ENCODE data around the gene CLASP1.
"Not testable (repeated sequence)": the region's sequence is repeated elsewhere in the genome, so short reads cannot be mapped to it uniquely, and the experiment has no call there.

CLASP1 gene

GRCh38 chr2:121649149-121649595 lies at the start of gene CLASP1:
Gene CLASP1, minus strand, starts transcription at chr2:121649462. Its CDS starts 43,567 bp downstream, at chr2:121605895.
- FAIRE-seq, result no peak

GRCh38 chr2:121698318-121698930 lies 49.2 kb upstream of the CLASP1 start:
- FAIRE-seq, result no peak

GRCh38 chr2:121697108-121697631 lies 47.9 kb upstream of the CLASP1 start:
- FAIRE-seq, result no peak

DNA sequence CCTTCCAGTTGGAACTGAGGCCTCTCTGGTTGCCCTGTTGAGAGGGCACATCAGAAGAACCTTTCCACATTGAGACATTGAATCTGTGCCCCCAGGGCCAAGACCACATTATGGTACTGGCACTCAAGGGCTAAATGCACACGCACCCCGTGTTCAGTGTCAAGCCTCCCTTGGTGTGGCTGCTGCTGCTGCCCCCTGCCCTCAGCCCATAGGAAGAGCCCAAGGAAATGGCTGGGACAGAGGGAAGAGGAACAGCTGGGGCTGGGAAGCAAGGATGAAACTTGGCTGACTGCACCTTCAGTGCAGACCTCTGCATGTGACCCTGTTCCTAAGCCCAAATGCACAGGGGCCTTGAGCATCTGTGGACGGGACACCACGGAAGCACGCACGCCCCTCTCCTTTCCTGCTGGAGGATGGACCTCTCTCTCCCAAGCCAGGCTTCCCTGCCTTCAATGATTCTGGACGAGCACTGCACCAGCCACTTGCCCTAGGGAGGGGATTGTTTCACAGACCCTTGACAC lies 47.2 kb upstream of the CLASP1 start:
- FAIRE-seq, result no peak

- no peak for FAIRE-seq
These were observed 45.8 kb upstream of the CLASP1 start for GRCh38 chr2:121695171-121695451.

DNA sequence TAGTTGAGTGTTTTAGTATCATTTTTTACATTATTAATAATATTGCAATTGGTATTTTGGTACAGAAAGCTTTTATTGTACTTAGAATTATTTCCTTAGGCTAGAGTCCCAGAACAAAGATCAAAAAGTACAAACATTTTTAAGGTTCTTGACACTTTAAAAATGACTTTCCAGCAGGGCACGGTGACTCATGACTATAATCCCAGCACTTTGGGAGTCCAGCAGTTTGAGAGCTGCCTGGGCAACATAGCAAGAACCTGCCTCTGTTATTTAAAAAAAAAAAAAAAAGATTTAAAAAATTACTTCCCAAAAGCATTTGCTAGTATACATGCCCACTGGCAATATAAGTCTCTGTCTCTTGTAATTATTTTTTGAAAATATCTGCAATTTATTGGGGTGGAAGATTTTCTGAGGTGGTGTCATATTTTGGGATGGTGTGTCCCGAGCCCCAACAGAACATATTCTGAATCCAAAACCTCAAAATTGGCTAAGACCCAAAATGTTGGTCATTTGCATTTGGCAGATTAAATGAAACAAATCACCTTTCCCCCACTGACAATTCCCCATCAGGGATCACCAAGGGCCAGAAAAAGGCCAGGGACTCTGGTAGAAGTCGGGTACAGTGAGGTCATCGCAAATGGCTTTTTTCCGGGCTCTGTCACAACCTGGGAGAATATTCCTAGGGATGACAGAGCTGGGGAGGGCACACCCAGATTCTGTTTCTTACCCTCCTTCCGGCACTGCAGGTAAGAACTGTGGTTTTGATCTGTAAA lies 45.3 kb upstream of the CLASP1 start:
- no peak for FAIRE-seq

DNA sequence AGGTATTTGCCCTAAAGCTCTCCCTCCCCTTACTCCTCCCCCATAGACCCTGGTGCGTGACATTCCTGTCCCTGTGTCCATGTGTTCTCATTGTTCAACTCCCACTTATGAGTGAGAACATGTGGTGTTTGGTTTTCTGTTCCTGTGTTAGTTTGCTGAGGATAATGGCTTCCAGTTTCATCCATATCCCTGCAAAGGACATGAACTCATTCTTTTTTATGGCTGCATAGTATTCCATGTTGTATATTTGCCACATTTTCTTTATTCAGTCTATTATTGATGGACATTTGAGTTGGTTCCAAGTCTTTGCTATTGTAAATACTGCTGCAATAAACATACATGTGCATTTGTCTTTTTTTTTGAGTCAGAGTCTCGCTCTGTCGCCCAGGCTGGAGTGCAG lies 41.3 kb upstream of the CLASP1 start:
- not testable (repeated sequence) for FAIRE-seq

GRCh38 chr2:121690095-121690494 lies 40.8 kb upstream of the CLASP1 start:
- FAIRE-seq, result no peak

DNA sequence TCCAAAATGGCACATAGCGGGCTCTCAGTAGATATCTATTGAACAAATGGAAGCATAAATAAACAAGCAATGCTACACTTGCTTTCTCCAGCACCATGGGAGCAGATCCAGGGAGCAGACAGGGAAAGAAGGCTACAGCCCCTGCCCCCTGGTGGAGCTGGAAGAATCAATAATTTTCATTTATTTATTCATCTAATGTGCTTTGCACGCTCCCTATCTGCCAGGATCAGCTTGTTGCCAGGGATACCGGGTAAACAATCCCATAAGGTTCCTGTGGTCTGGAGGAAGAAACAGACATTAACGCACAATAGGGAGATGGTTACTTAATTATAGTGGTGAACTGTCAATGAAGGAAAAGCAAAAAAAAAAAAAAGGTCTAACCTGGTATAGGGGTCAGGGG lies 40.1 kb upstream of the CLASP1 start:
- no peak for FAIRE-seq

GRCh38 chr2:121688820-121689219 lies 39.6 kb upstream of the CLASP1 start:
- no peak for FAIRE-seq

DNA sequence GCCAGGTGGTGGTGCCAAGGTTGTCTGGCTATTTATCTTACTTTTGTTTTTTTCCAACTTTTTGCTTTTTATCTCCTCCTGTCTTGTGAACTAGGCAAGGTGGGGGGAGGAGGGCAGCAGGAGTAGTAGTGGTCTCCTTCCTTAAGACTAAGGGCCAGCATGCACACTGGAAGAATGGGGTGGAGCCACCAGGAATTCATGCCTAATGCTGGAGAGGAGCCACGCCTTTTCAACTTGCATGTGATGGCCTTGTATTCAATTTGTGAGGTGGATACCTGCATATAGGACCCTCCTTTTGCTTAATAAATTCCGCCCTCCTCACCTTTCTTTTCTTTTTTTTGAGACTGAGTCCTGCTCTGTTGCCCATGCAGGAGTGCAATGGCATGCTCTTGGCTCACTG lies 37.6 kb upstream of the CLASP1 start:
- FAIRE-seq, result no peak

DNA sequence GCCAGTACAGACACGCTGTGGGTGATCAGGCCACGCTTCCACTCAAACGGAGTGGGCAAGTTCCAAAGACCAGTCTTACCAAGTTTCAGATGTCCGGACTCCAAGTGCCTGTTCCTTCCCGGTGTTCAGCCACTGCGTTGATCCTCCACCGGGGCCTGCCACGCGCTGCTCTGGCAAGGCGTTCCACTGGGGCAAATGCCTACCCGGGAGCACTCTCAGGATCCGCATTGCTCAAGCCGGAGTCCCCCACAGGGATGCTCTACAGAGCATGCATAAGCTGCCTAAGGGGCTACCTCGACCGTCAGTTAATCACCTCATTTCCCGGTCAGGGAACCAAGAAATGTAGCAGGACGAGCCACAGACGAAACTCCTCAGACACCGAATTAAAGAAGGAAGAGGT lies 37.0 kb upstream of the CLASP1 start:
- no peak for FAIRE-seq

GRCh38 chr2:121682396-121683298 lies 33.4 kb upstream of the CLASP1 start:
- no peak for FAIRE-seq

DNA sequence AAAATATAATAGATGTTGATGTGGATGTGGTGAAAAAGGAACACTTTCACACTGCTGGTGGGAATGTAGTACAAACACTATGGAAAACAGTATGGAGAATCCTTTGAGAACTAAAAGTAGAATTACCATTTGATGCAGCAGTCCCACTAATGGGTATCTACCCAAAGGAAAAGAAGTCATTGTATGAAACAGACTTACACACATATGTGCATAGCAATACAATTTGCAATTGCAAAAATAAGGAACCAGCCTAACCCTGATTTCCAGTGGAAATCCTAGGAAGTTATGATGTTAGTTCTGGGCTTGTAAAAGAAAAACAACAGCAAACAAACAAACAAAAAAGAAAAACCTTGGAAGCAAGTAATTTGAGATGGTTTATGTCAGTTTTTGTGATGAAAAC lies 28.6 kb upstream of the CLASP1 start:
- no peak for FAIRE-seq

DNA sequence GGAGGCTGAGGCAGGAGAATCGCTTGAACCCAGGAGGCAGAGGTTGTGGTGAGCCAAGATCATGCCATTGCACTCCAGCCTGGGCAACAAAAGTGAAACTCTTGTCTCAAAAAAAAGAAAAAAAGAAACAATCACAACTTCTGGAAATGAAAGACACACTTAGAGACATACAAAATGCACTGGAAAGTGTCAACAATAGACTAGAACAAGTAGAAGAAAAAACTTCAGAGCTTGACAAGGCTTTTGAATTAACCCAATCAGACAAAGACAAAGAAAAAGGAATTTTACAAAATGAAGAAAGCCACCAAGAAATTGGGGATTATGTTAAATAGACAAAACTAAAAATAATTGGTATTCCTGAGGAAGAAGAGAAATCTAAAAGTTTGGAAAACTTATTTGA lies 22.4 kb upstream of the CLASP1 start:
- peak; percentile 24 for FAIRE-seq

DNA sequence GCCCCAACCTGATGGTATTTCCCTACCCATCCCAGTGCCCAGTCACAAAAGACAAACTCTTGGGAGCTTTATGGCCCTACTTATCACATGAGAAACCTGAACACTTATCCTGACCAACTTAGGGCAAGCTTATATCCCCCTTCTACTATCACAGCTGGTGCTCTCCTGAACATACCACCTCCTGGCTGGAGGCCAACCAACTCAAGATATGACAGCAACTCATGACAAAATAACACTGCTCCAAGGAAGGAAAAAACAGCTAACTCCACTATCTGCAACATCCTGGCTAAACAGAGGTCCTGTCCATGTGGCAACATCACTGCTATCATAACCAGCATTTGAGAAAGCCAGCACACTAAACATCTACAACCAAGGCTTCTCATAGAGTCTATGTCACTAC lies 20.9 kb upstream of the CLASP1 start:
- no peak for FAIRE-seq

GRCh38 chr2:121667618-121668017 lies 18.4 kb upstream of the CLASP1 start:
- FAIRE-seq, result no peak

DNA sequence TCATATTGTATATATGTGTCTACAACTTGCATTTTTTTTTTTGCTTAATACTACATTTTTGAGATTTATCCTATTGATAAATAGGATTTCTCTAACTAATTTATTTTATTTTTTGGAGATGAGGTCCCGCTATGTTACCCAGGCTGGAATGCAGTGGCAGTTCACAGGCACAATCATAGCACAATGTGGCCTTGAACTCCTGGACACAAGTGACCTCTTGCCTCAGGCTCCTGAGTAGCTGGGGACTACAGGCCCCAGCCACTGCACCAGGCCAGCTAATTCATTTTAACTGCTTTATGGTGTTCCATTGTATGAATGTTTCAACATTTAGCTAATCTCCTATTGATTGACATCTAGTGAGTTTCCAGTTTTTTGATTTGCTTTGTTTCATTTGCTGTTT lies 16.8 kb upstream of the CLASP1 start:
- FAIRE-seq, result no peak

DNA sequence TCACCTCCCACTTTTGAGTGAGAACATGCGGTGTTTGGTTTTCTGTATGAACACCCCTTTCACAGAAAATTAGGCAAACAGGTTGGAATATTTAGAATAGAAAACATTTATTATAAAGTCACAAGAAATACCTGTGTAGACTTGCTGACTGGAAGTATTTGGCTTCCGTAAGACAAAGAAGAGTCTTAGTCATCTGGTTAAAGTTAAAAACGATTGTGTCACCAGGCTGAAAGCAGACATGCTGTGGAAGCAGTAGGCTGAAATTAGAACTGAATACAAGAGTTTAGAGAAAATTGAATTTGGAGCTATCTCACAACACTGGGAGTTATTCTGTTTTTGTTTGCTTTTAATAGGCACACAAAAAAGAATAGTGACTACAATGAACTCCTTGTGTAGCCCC lies 16.2 kb upstream of the CLASP1 start:
- no peak for FAIRE-seq

GRCh38 chr2:121664713-121665112 lies 15.5 kb upstream of the CLASP1 start:
- no peak for FAIRE-seq

- no peak for FAIRE-seq
These were observed 14.8 kb upstream of the CLASP1 start for GRCh38 chr2:121664086-121664485.

- no peak for FAIRE-seq
These were observed 14.2 kb upstream of the CLASP1 start for GRCh38 chr2:121663434-121663833.

DNA sequence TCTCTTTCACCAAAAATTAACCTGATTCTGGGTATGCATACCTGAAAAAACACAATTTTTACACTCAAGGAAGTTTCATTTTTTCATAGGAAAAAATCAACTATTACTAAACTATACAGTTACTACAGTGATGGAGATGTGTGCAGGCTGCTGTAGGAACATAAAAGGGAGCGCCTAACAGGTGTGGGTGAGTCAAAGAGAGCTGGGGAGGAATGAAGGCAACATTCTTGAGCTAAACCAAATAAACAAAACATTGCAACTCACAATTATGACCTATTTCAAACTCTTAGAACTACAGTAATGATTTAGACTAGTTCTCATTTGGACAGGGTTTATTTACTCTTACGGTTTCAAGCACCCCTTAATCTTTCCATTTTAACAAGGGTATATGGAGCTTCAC lies 13.4 kb upstream of the CLASP1 start:
- FAIRE-seq, result no peak
